GM12872 (cell line): ENCODE data around the gene WNK2.

Experiments
- CTCF ChIP-seq: IDR thresholded peaks from 3 replicates; pipeline ENCODE4 v1.5.1; 2011; ENCODE audit warnings: low read depth, mild to moderate bottlenecking, low read length, moderate library complexity; ENCODE audit not compliant: insufficient read depth

The WNK2 gene

GRCh38 chr9:93292664-93293328 is 108.9 kb downstream of the WNK2 start:
- TF ChIP-seq CTCF: no peak

DNA sequence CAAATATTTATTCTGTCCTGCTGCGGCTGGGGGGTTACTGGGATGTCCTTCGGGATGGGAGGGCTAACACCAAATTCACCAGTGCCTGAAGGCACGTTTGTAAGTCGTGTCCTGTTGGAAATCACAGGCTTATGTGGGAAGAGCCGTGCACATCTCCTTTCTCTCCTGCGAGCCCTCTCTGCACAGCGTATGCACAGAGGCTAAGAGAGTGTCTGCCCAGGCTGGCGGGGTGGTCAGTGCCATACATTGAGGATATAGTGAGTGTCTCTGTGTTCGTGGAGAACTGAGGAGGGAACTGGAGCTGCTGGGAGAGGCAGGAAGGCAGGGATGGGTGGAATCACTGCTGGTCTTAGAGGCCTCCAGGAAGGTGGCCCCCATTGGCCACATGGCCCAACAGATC is 110.1 kb downstream of the WNK2 start:
- no peak for TF ChIP-seq CTCF

- no peak for TF ChIP-seq CTCF
Measured at GRCh38 chr9:93295031-93295430, 111.1 kb downstream of the WNK2 start.

DNA sequence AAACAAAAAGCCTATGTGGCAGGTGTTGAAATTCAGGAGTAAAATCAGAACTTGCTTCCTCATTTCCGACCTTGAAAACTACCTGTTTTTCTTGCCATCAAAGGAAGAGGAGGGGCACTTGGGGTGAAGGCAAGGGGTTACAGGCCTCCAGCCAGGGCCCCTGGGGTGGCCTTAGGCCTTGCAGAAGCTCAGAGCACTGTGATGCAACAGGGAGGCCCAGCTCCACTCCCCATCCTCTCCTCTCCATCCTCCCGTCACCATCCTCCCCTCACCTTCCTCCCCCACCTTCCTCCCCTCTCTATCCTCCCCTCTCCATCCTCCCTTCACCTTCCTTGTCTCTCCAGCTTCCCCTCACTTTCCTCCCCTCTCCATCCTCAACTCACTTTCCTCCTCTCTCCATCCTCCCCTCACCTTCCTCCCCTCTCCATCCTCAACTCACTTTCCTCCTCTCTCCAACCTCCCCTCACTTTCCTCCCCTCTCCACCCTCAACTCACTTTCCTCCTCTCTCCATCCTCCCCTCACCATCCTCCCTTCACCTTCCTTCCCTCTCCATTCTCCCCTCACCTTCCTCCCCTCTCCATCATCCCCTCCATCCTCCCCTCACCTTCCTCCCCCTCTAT is 111.6 kb downstream of the WNK2 start:
- no peak for TF ChIP-seq CTCF

DNA sequence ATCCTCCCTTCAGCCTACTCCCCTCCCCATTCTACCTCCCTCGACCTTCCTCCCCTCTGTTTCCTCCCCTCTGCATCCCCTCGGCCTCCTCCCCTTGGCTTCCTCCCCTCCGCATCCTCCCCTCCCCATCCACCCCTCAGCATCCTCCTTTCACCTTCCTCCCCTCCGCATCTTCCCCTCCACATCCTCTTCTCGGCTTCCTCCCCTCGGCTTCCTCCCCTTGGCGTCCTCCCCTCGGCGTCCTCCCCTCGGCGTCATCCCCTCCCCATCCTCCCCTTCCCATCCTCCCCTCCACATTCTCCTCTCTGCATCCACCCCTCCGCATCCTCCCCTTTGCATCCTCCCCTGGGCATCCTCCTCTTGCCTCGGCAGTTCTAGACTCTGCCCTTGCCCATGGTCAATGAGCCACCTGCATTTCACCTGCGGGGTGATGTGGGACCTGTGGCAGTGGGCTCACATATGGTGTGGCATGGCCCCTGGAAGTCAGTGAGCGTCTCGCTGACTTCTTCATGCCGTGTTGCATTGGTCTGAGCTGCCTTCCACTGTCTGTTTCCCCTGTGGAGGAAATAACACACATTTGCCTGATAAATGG is 113.0 kb downstream of the WNK2 start:
- no peak for TF ChIP-seq CTCF

DNA sequence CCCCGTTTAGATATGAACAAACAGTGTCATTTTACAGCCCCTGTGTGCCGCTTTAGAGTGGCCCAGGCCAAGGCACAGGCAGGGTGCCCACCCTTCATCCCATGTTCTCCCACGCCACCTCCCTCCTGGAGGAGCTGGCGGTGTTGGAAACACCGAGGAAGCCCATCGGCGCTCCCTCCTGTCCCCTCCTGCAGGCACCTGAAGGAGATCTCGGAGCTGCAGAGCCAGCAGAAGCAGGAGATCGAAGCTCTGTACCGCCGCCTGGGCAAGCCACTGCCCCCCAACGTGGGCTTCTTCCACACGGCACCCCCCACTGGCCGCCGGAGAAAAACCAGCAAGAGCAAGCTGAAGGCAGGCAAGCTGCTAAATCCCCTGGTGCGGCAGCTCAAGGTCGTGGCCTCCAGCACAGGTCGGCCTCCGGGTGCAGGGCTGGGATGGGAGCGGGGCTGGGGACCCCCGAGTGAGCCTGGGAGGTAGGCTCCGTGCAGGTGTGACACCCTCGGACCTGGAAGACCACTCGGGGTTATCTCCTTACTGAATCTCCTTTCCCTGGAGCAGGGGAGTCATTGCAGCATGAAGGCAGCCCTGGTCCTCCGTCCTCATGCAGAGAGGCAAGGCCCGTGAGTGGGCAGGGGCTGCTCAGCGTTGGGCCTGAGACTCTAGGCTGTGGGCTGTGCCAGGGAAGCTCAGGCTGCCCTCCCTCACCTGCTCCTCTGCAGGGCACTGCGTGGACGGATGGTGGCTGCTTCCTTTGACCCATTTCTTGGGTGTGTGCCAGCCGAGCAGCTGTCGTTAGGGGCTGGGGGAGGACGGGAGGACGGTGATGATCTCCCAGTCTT is 113.9 kb downstream of the WNK2 start:
- TF ChIP-seq CTCF: no peak
